HepG2 (cell line): ENCODE data around the gene MAP2K2. TPM values are rescaled to one million over a fixed set of nuclear protein-coding genes. Genes with fewer than 3 reads are reported as not detected.

ENCODE experiments used
- HNF4A ChIP-seq: sonication (generic); formaldehyde crosslinking; IDR thresholded peaks from 2 replicates; pipeline ENCODE4 v1.4.0; 2020; ENCODE audit warnings: missing genetic modification reagents
- NR1H2 ChIP-seq: sonication (generic); formaldehyde crosslinking; IDR thresholded peaks from 2 replicates; pipeline ENCODE4 v1.8.1; 2022; ENCODE audit warnings: low read depth, missing genetic modification reagents, borderline replicate concordance
- PITX1 ChIP-seq: sonication (generic); formaldehyde crosslinking; IDR thresholded peaks from 2 replicates; pipeline ENCODE4 v1.5.1; 2020; ENCODE audit warnings: mild to moderate bottlenecking, missing genetic modification reagents
- POLR2G ChIP-seq: fragments of 200-400 bp; formaldehyde crosslinking; IDR thresholded peaks from 2 replicates; pipeline ENCODE4 v1.6.1; 2018; ENCODE audit warnings: mild to moderate bottlenecking, low read depth, low read length, moderate library complexity
- SAP130 ChIP-seq: IDR thresholded peaks from 2 replicates; pipeline ENCODE4 v1.6.1; 2016; ENCODE audit warnings: low read depth
- SMAD9 ChIP-seq: sonication (generic); formaldehyde crosslinking; IDR thresholded peaks from 2 replicates; pipeline ENCODE4 v1.5.1; 2020; ENCODE audit warnings: mild to moderate bottlenecking, missing genetic modification reagents
- ZBTB20 ChIP-seq: sonication (generic); formaldehyde crosslinking; IDR thresholded peaks from 2 replicates; pipeline ENCODE4 v1.8.1; 2023; ENCODE audit warnings: missing genetic modification reagents, low read depth, mild to moderate bottlenecking, borderline replicate concordance
- ZFP36 ChIP-seq: fragments of 150-350 bp; IDR thresholded peaks from 2 replicates; pipeline ENCODE4 v1.6.1; 2018; ENCODE audit warnings: borderline replicate concordance, low read length, low read depth; ENCODE audit not compliant: partially characterized antibody
- ZFP36L1 ChIP-seq: sonication (generic); formaldehyde crosslinking; IDR thresholded peaks from 2 replicates; pipeline ENCODE4 v1.8.0; 2022; ENCODE audit warnings: mild to moderate bottlenecking, missing genetic modification reagents, moderate library complexity
- ZNF510 ChIP-seq: sonication (generic); formaldehyde crosslinking; IDR thresholded peaks from 2 replicates; pipeline ENCODE4 v1.4.0; 2020; ENCODE audit warnings: low read depth, mild to moderate bottlenecking, missing genetic modification reagents
- ZNF570 ChIP-seq: sonication (generic); formaldehyde crosslinking; IDR thresholded peaks from 2 replicates; pipeline ENCODE4 v1.4.0; 2020; ENCODE audit warnings: mild to moderate bottlenecking, missing genetic modification reagents, borderline replicate concordance
- ZNF710 ChIP-seq: sonication (generic); formaldehyde crosslinking; IDR thresholded peaks from 2 replicates; pipeline ENCODE4 v1.5.0; 2020; ENCODE audit warnings: mild to moderate bottlenecking, missing genetic modification reagents, borderline replicate concordance
- ZNF766 ChIP-seq: sonication (generic); formaldehyde crosslinking; IDR thresholded peaks from 2 replicates; pipeline ENCODE4 v1.5.0; 2020; ENCODE audit warnings: missing genetic modification reagents, borderline replicate concordance
- ZNF784 ChIP-seq: sonication (generic); formaldehyde crosslinking; IDR thresholded peaks from 2 replicates; pipeline ENCODE4 v1.5.1; 2020; ENCODE audit warnings: missing genetic modification reagents, mild to moderate bottlenecking, borderline replicate concordance
- polyA plus RNA-seq, 8 experiments: library from polyadenylated mRNA; depleted of rRNA in 3 of 8; stranded (reverse) in 7 of 8; unstranded in 1 of 8; fragments of >200 nt; fragmentation: Illumina TruSeq in 4 of 8; extraction: Trizol in 4 of 8; gene quantifications; 2 replicates each; pipeline versions ENCODE4 v1.2.1 to v1.2.3, GENCODE V29; 2011 to 2016; ENCODE audit warnings: low read depth in 4 of 8, missing spikeins in 1 of 8, mixed read lengths in 1 of 8; ENCODE audit not compliant: insufficient read depth in 1 of 8
- total RNA-seq, 5 experiments: library from RNA; depleted of rRNA; stranded (reverse); fragments of >200 nt; fragmentation: Illumina TruSeq; extraction: Trizol; gene quantifications; 2 replicates each; pipeline ENCODE4 v1.2.3, GENCODE V29; 2016; ENCODE audit warnings: low read depth in 1 of 5
- TF ChIP-seq, protein P1 (sequence below): sonication (generic); formaldehyde crosslinking; IDR thresholded peaks from 2 replicates; pipeline ENCODE4 v1.4.0; 2020; ENCODE audit warnings: mild to moderate bottlenecking, missing genetic modification reagents
- TF ChIP-seq, protein P2 (sequence below): sonication (generic); formaldehyde crosslinking; IDR thresholded peaks from 2 replicates; pipeline ENCODE4 v1.8.0; 2022; ENCODE audit warnings: mild to moderate bottlenecking, missing genetic modification reagents, moderate library complexity

MAP2K2 gene
- total and polyA plus RNA-seq, 2 of the 13 experiments (the other 11 are each of a cell fraction or from before 2014, with no cell fraction given): 70.3 to 80.9 TPM

DNA sequence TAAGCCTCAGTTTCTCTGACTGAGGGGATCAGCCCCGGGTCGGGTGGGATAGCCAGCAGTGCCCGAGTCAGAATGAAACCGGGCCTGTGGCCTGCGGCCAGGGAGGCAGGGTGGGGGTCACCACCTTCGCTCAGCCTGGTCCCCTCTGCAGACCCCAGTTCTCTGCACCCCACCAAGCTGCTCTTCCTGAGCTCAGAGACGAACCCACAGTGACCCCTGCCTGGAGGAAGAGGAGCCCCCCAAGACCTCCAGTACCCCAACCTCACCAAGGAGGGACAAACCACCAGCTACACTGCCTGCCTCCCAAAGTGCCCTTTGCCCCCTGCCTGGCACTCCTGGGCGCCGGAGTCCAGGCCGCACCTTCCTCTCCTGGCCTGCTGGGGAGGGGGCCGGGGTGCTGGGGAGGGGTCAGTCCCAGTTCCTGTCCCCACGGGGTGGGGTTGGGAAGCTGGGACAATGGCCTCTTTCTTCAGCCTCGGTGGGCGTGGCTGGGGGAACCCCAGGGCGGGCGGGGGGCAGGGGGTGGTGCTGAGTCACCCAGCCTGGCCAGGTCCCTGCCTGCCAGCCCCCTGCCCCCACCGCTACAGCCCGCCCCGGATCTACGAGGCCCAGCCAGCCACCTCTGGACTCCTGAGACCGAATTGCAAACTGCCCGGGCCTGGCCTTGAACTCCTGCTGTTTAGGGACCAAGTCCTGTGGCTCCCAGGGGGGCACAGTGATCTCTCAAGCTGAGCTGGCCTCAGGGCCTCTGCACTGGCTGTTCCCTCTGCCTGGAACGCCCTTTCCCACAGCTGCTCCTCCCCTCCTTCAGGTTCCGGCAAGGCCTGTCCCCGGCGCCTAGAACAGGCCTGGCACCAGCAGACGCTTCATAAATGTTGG lies 71.6 kb downstream of the MAP2K2 start (continued):
- TF ChIP-seq, protein P1, sequence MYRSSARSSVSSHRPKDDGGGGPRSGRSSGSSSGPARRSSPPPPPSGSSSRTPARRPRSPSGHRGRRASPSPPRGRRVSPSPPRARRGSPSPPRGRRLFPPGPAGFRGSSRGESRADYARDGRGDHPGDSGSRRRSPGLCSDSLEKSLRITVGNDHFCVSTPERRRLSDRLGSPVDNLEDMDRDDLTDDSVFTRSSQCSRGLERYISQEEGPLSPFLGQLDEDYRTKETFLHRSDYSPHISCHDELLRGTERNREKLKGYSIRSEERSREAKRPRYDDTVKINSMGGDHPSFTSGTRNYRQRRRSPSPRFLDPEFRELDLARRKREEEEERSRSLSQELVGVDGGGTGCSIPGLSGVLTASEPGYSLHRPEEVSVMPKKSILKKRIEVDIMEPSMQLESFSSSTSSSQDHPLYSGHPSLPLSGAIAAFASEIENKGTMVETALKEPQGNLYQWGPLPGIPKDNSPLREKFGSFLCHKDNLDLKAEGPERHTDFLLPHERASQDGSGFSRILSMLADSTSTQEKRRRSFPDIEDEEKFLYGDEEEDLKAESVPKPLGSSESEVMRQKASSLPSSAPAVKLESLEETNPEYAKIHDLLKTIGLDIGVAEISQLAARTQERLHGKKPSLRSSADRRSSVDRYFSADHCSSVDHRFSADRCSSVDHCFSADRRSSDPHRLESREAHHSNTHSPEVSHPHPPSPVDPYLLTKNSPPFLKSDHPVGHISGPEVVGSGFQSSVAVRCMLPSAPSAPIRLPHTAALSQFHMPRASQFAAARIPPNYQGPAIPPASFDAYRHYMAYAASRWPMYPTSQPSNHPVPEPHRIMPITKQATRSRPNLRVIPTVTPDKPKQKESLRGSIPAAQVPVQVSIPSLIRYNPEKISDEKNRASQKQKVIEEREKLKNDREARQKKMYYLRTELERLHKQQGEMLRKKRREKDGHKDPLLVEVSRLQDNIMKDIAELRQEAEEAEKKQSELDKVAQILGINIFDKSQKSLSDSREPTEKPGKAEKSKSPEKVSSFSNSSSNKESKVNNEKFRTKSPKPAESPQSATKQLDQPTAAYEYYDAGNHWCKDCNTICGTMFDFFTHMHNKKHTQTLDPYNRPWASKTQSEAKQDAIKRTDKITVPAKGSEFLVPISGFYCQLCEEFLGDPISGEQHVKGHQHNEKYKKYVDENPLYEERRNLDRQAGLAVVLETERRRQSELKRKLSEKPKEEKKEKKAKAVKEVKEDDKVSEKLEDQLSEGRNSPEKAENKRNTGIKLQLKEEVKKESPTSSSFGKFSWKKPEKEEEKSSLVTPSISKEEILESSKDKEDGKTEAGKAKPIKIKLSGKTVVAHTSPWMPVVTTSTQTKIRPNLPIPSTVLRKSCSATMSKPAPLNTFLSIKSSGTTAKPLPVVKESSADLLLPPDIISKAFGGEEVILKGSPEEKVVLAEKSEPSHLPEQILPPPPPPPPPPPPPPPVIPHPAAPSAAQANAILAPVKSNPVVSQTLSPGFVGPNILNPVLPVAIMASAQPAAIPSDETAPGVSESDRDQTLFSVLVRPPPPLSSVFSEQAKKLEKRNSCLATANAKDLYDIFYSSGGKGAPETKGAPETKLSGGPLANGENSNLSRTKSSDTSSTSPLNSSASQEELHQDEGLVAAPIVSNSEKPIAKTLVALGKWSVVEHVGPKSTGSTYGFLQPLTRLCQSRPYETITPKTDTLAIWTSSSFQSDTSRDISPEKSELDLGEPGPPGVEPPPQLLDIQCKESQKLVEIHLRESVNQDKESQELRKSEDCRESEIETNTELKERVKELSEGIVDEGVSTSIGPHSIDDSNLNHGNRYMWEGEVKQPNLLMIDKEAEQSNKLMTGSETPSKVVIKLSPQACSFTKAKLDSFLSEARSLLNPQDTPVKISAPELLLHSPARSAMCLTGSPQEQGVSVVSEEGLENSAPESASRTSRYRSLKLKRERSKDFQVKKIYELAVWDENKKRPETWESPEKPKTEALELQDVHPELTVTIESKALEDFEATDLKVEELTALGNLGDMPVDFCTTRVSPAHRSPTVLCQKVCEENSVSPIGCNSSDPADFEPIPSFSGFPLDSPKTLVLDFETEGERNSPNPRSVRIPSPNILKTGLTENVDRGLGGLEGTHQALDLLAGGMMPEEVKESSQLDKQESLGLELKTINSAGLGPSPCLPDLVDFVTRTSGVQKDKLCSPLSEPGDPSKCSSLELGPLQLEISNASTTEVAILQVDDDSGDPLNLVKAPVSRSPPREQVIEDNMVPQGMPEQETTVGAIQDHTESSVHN (CRISPR knock-in tag): no peak
- TF ChIP-seq, protein P2, sequence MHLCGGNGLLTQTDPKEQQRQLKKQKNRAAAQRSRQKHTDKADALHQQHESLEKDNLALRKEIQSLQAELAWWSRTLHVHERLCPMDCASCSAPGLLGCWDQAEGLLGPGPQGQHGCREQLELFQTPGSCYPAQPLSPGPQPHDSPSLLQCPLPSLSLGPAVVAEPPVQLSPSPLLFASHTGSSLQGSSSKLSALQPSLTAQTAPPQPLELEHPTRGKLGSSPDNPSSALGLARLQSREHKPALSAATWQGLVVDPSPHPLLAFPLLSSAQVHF: no peak
- TF ChIP-seq ZNF710 (CRISPR knock-in tag): 0 out of 2 replicates have a peak, but pooled peaks have one; percentile 65
- peak; percentile 86 for TF ChIP-seq SAP130 (CRISPR knock-in tag)
- no peak for TF ChIP-seq ZNF510 (CRISPR knock-in tag)
- no peak for TF ChIP-seq ZFP36
- TF ChIP-seq ZNF766 (CRISPR knock-in tag): 0 out of 2 replicates have a peak, but pooled peaks have one; percentile 43
- TF ChIP-seq NR1H2 (CRISPR knock-in tag): no peak
- TF ChIP-seq HNF4A (CRISPR knock-in tag): peak; percentile 95
- no peak for TF ChIP-seq SMAD9
- peak; percentile 54; the same call in 1 of the 2 replicates for TF ChIP-seq POLR2G
- TF ChIP-seq ZNF570: no peak
- peak; percentile 83; the same call in 1 of the 2 replicates for TF ChIP-seq ZNF784
- 0 out of 2 replicates have a peak, but pooled peaks have one; percentile 29 for TF ChIP-seq ZFP36L1 (CRISPR knock-in tag)
- TF ChIP-seq ZBTB20 (CRISPR knock-in tag): peak; percentile 70
- peak; percentile 89 for TF ChIP-seq PITX1 (CRISPR knock-in tag)
